GM12878 (cell line): ENCODE data around the gene CAPN14. TPM values are rescaled to one million over a fixed set of nuclear protein-coding genes. Genes with fewer than 3 reads are reported as not detected.
A peak's percentile ranks its signal among the peaks of the same experiment; 100 is the strongest.

ENCODE experiments used
- ATAC-seq: fragments of 200-7000 bp; cut with Tn5 transposase; 3 replicates; pipeline ENCODE4 v1.9.1; 2020; ENCODE audit warnings: mild to moderate bottlenecking, moderate library complexity
- BruUV-seq: library from RNA; stranded (reverse); fragments of 400-500 nt; replicated peaks from 2 replicates; lab custom pipeline; 2021; lab: Mats Ljungman, UMichigan
- CTCF ChIA-PET: fragments of 300-600 bp; sonication (Branson Sonifier 250); formaldehyde crosslinking; extraction: SDS; loops from one replicate; lab custom pipeline; 2021; ENCODE audit warnings: inconsistent platforms; lab: Yijun Ruan, JAX
- POLR2A ChIA-PET: fragments of 350-600 bp; formaldehyde crosslinking; extraction: SDS; loops from one replicate; lab custom pipeline; 2021; ENCODE audit warnings: inconsistent platforms; lab: Charles Lee
- RAD21 ChIA-PET: fragments of 300-600 bp; sonication (Branson Sonifier 250); formaldehyde crosslinking; loops from one replicate; lab custom pipeline; 2023; ENCODE audit warnings: antibody characterized with exemption; ENCODE audit not compliant: unreplicated experiment; lab: Charles Lee
- SMC1A ChIA-PET: fragments of 300-600 bp; sonication (Branson Sonifier 250); formaldehyde crosslinking; loops from one replicate; lab custom pipeline; 2023; ENCODE audit not compliant: unreplicated experiment, uncharacterized antibody; lab: Charles Lee
- DNase-seq: peaks from one replicate; pipeline ENCODE4 v3.0.0-alpha.2; 2011; ENCODE audit warnings: low read depth, low spot score
- FAIRE-seq: peaks from 3 replicates; lab custom pipeline; 2011; peaks lifted over from hg19 to GRCh38; lab: Jason Lieb, UNC
- H2AFZ ChIP-seq: 2 replicates; pipeline ENCODE4 v1.6.0; 2011; ENCODE audit warnings: low read depth, low read length, control low read depth; ENCODE audit not compliant: control insufficient read depth
- H3K27ac ChIP-seq: 2 replicates; pipeline ENCODE4 v1.5.1; 2011; ENCODE audit warnings: control low read depth; ENCODE audit not compliant: control insufficient read depth, insufficient read depth
- H3K27me3 ChIP-seq, 2 experiments: replicated peaks in 1 of 2; 2 replicates each; pipeline versions ENCODE4 v1.6.0 to v1.6.1; 2011; ENCODE audit warnings: low read length in 1 of 2; ENCODE audit not compliant: control insufficient read depth in 2 of 2, insufficient read depth in 2 of 2
- H3K36me3 ChIP-seq, 2 experiments: 2 replicates each; pipeline ENCODE4 v1.5.1; 2011; ENCODE audit warnings: low read length in 1 of 2; ENCODE audit not compliant: control insufficient read depth in 2 of 2, insufficient read depth in 2 of 2
- H3K4me1 ChIP-seq: 2 replicates; pipeline ENCODE4 v1.6.1; 2011; ENCODE audit warnings: mild to moderate bottlenecking, low read length, moderate library complexity, mixed read lengths; ENCODE audit not compliant: control insufficient read depth, insufficient read depth
- H3K4me2 ChIP-seq: 2 replicates; pipeline ENCODE4 v1.6.0; 2011; ENCODE audit warnings: control low read depth; ENCODE audit not compliant: control insufficient read depth, insufficient read depth
- H3K4me3 ChIP-seq: fragments of 200-600 bp; sonication (generic); 2 replicates; pipeline ENCODE4 v1.5.1; 2016
- H3K79me2 ChIP-seq: 2 replicates; pipeline ENCODE4 v1.6.0; 2011; ENCODE audit warnings: low read length; ENCODE audit not compliant: control insufficient read depth, insufficient read depth
- H3K9ac ChIP-seq: 2 replicates; pipeline ENCODE4 v1.8.0; 2011; ENCODE audit warnings: low read length, control low read depth, mixed read lengths; ENCODE audit not compliant: control insufficient read depth, insufficient read depth
- H3K9me3 ChIP-seq: replicated peaks from 3 replicates; pipeline ENCODE4 v1.5.1; 2011; ENCODE audit warnings: mild to moderate bottlenecking, low read length; ENCODE audit not compliant: control insufficient read depth, insufficient read depth
- H4K20me1 ChIP-seq: 2 replicates; pipeline ENCODE4 v1.6.0; 2011; ENCODE audit not compliant: control insufficient read depth, insufficient read depth
- ATF7 ChIP-seq: fragments of 450-650 bp; IDR thresholded peaks from 2 replicates; pipeline ENCODE4 v1.6.1; 2016; ENCODE audit warnings: low read depth, mild to moderate bottlenecking
- CBX3 ChIP-seq: fragments of 200-600 bp; sonication (generic); IDR thresholded peaks from 2 replicates; pipeline ENCODE4 v1.6.1; 2016; ENCODE audit warnings: low read depth, borderline replicate concordance
- CEBPB ChIP-seq, 2 experiments: fragments of 150-350 bp in 1 of 2; IDR thresholded peaks; 2 replicates each; pipeline ENCODE4 v1.6.1; 2012 to 2014; ENCODE audit warnings: low read depth in 2 of 2, low read length in 2 of 2, borderline replicate concordance in 1 of 2, inconsistent platforms in 1 of 2
- DPF2 ChIP-seq: fragments of 450-650 bp; IDR thresholded peaks from 2 replicates; pipeline ENCODE4 v1.6.1; 2017; ENCODE audit warnings: mild to moderate bottlenecking
- FOS ChIP-seq: IDR thresholded peaks from 3 replicates; pipeline ENCODE4 v1.6.1; 2011; ENCODE audit warnings: borderline replicate concordance; ENCODE audit not compliant: insufficient read length; ENCODE audit errors: extremely low read depth
- GABPA ChIP-seq: IDR thresholded peaks from 2 replicates; pipeline ENCODE4 v1.6.1; 2014; ENCODE audit warnings: antibody characterized with exemption, low read depth, mild to moderate bottlenecking, inconsistent platforms
- IKZF2 ChIP-seq, 2 experiments: fragments of 450-650 bp; IDR thresholded peaks; 2 replicates each; pipeline ENCODE4 v1.6.1; 2017; ENCODE audit warnings: mild to moderate bottlenecking in 2 of 2, moderate library complexity in 2 of 2
- NFYA ChIP-seq: IDR thresholded peaks from 2 replicates; pipeline ENCODE4 v1.6.1; 2011; ENCODE audit warnings: low read depth, mild to moderate bottlenecking, low read length, improper control_type of control experiment, borderline replicate concordance
- NRF1 ChIP-seq: conservative IDR thresholded peaks from 2 replicates; pipeline ENCODE4 v1.6.1; 2011; ENCODE audit warnings: mild to moderate bottlenecking, low read depth, low read length, improper control_type of control experiment
- POLR2A ChIP-seq: IDR thresholded peaks from 2 replicates; pipeline ENCODE4 v1.6.1; 2011; ENCODE audit warnings: low read depth, mild to moderate bottlenecking, low read length
- RAD21 ChIP-seq: IDR thresholded peaks from 2 replicates; pipeline ENCODE4 v1.6.1; 2011; ENCODE audit warnings: mild to moderate bottlenecking, low read depth, low read length, moderate library complexity; ENCODE audit not compliant: insufficient read depth
- RFX5 ChIP-seq: IDR thresholded peaks from 2 replicates; pipeline ENCODE4 v1.6.1; 2011; ENCODE audit warnings: low read depth, low read length, improper control_type of control experiment
- SREBF1 ChIP-seq: IDR thresholded peaks from 2 replicates; pipeline ENCODE4 v1.6.1; 2012; ENCODE audit warnings: mild to moderate bottlenecking, low read length
- SUPT20H ChIP-seq: IDR thresholded peaks from 2 replicates; pipeline ENCODE4 v1.6.1; 2011; ENCODE audit warnings: low read depth, mild to moderate bottlenecking, low read length, moderate library complexity, borderline replicate concordance; ENCODE audit not compliant: control insufficient read depth
- WGBS: methylation state at CpG from one replicate; pipeline ENCODE4 v1.1.6; 2016; ENCODE audit warnings: low lambda C conversion rate; ENCODE audit not compliant: insufficient replicate concordance, insufficient coverage; ENCODE audit errors: missing lambda C conversion rate; 5-methylcytosine and 5-hydroxymethylcytosine counted together
- in situ Hi-C: fragments of 300-500 bp; cut with MboI; formaldehyde crosslinking; loops from 9 replicates; pipeline ENCODE4 v1.14.3; 2018; ENCODE audit warnings: mixed read lengths
- intact Hi-C: fragments of 100-400 bp; cut with micrococcal nuclease; formaldehyde crosslinking; loops from one replicate; pipeline ENCODE4 v1.14.2; 2022; ENCODE audit not compliant: unreplicated experiment
- polyA plus RNA-seq, 11 experiments: library from polyadenylated mRNA; depleted of rRNA in 4 of 11; unstranded in 6 of 11; stranded (reverse) in 5 of 11; fragments of >200 nt; fragmentation: Nextera tagmentation in 4 of 11; fragmentation: Illumina TruSeq in 1 of 11; extraction: Ambion mirVana in 4 of 11; extraction: Trizol in 1 of 11; gene quantifications; 1 replicate in 1 of 11; 2 replicates in 10 of 11; pipeline versions ENCODE4 v1.2.1 to v1.2.3, GENCODE V29; 2011 to 2016; ENCODE audit warnings: inconsistent platforms in 2 of 11, missing spikeins in 2 of 11, low read depth in 1 of 11
- total RNA-seq, 4 experiments: library from RNA; depleted of rRNA in 3 of 4; stranded (reverse); fragments of >200 nt in 3 of 4; fragmentation: Illumina TruSeq in 1 of 4; extraction: Trizol in 1 of 4; gene quantifications; 2 replicates each; pipeline versions ENCODE4 v1.2.1 to v1.2.3, GENCODE V29; 2013 to 2021
- TF ChIP-seq, protein P1 (sequence below): IDR thresholded peaks from 2 replicates; pipeline ENCODE4 v1.6.1; 2012; ENCODE audit warnings: improper control_type of control experiment, low read depth, low read length; ENCODE audit not compliant: insufficient replicate concordance

The CAPN14 gene
- total and polyA plus RNA-seq, 10 of the 15 experiments (the other 5 are each of a cell fraction or from before 2014, with no cell fraction given) = 0.08 to 1.5 (median 1.1) TPM

DNA sequence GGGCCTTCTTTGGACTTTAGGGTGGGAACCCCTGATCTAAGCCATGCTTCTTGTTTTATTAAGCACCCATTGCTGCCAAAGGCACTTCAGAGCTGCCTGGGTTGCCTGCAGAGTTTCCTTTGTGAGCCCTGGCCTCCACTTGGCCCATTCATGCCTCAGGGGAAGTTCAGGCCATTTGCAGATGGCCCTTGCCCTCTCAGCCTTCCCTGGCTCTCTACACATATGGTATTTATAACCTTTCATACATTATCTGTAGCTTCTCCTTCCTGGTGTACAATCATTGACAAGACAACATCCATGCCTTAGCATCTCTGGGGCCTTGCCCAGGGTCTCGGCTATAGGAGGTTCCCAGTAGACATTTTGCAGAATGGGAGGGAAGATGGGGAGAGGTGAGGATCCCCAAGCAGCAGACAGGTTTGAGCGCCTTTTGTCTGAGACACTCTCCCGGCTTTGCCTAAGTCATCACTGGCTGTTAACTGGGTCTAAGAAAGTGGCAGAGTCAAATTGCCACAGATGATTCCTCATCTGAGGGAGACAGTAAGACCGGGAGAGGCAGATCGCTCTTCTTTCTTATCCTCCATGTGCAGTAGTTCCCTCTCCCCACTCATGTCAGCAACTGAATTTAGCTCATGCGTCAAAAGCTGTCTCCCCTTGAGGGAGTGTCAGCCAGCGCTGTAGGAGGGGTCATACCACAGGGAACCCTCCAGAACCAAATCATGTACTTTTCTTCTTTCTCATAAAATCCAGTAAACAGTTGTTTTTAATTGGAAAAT is 19.3 kb upstream of the CAPN14 start (continued):
- TF ChIP-seq NRF1 (no peak), DPF2 (no peak), FOS (no peak), RAD21 (no peak), SUPT20H (no peak), NFYA (no peak)

DNA sequence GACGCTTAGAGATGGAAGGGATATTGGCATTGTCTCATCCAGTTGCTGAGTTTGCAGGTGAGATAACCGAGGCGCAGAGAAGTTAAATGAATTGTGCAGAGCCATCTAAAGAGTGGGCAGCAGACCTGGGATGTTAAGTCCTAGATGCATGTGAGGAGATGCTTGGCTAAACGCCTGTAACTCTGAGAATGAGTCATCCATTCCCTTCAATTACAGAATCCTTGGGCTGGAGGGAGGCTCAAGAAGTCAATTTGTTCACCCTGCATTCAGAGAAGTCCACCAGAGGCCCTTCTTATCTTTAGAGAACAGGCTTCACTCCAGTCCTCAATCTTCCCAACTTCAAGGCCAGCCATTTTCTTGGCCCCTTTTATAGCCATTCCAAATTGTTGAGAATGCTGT is 18.2 kb upstream of the CAPN14 start:
- POLR2A ChIA-PET = no interaction called here
- H3K4me3 ChIP-seq = no peak overlapping the region
- TF ChIP-seq GABPA (no peak), RFX5 (no peak), IKZF2 (IDR thresholded peaks at IDR 0.05) (no peak), ATF7 (no peak), CBX3 (no peak), POLR2A (no peak), SREBF1 (no peak), CEBPB (IDR thresholded peaks at IDR 0.05; ENCODE audit: borderline replicate concordance in 1 of 2, low read depth in 2 of 2, low read length in 2 of 2) (no peak)
- TF ChIP-seq, protein P1, sequence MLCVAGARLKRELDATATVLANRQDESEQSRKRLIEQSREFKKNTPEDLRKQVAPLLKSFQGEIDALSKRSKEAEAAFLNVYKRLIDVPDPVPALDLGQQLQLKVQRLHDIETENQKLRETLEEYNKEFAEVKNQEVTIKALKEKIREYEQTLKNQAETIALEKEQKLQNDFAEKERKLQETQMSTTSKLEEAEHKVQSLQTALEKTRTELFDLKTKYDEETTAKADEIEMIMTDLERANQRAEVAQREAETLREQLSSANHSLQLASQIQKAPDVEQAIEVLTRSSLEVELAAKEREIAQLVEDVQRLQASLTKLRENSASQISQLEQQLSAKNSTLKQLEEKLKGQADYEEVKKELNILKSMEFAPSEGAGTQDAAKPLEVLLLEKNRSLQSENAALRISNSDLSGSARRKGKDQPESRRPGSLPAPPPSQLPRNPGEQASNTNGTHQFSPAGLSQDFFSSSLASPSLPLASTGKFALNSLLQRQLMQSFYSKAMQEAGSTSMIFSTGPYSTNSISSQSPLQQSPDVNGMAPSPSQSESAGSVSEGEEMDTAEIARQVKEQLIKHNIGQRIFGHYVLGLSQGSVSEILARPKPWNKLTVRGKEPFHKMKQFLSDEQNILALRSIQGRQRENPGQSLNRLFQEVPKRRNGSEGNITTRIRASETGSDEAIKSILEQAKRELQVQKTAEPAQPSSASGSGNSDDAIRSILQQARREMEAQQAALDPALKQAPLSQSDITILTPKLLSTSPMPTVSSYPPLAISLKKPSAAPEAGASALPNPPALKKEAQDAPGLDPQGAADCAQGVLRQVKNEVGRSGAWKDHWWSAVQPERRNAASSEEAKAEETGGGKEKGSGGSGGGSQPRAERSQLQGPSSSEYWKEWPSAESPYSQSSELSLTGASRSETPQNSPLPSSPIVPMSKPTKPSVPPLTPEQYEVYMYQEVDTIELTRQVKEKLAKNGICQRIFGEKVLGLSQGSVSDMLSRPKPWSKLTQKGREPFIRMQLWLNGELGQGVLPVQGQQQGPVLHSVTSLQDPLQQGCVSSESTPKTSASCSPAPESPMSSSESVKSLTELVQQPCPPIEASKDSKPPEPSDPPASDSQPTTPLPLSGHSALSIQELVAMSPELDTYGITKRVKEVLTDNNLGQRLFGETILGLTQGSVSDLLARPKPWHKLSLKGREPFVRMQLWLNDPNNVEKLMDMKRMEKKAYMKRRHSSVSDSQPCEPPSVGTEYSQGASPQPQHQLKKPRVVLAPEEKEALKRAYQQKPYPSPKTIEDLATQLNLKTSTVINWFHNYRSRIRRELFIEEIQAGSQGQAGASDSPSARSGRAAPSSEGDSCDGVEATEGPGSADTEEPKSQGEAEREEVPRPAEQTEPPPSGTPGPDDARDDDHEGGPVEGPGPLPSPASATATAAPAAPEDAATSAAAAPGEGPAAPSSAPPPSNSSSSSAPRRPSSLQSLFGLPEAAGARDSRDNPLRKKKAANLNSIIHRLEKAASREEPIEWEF = no peak

More for the DNA sequence above, 18.2 kb upstream of the CAPN14 start:
- H3K9me3 ChIP-seq = no peaks in the 10 kb centered on the region; the same call in 2 of the 3 replicates
- DNase-seq = no peak
- ChIA-PET CTCF (interaction anchor here (0.8 to 7.4 kb wide), 3 partner anchors 20 to 524 kb away, joined by 3 to 68 read pairs (median 56); no protein-coding TSS in a partner anchor), RAD21 (interaction anchor here (1.0 to 5.3 kb wide), 3 partner anchors 13 to 98 kb away, joined by 3 to 35 read pairs (median 17); no protein-coding TSS in a partner anchor), SMC1A (interaction anchor here (0.7 to 5.1 kb wide), 5 partner anchors 15 to 99 kb away, joined by 3 to 30 read pairs (median 3); no protein-coding TSS in a partner anchor)
- BruUV-seq = TSS peak; percentile 64
- H2AFZ ChIP-seq = no peak overlapping the region
- no peak overlapping the region for H3K4me2 ChIP-seq
- no peaks in the 10 kb centered on the region; the same call in 1 of the 2 replicates for H3K4me1 ChIP-seq
- intact Hi-C loops = no loop called here
- 32% methylated on average over 4 of the region's 4 CpGs for WGBS
- no peaks in the 10 kb centered on the region for H3K27me3 ChIP-seq
- H4K20me1 ChIP-seq = no peaks in the 10 kb centered on the region
- in situ Hi-C loops = no loop called here
- H3K27ac ChIP-seq = no peak overlapping the region
- no peak for FAIRE-seq
- H3K79me2 ChIP-seq = no peaks in the 10 kb centered on the region
- ATAC-seq = no peak
- H3K36me3 ChIP-seq = no peaks in the 10 kb centered on the region
- no peak overlapping the region for H3K9ac ChIP-seq
